Neuronal stem cell (in vitro differentiated cells): ENCODE results near the gene FBXL7.

Source experiments
- DNase-seq: peaks from one replicate; pipeline ENCODE4 v3.0.0-alpha.2; 2013; ENCODE audit warnings: low spot score
- H2AFZ ChIP-seq: one replicate; pipeline ENCODE4 v1.6.1; 2013; ENCODE audit warnings: mild to moderate bottlenecking, low read length, inconsistent platforms
- H2AK5ac ChIP-seq: 2 replicates; pipeline ENCODE4 v1.6.1; 2013; ENCODE audit warnings: low read depth, mild to moderate bottlenecking, inconsistent platforms, low read length, moderate library complexity, mixed read lengths
- H2BK120ac ChIP-seq: 2 replicates; pipeline ENCODE4 v1.6.1; 2013; ENCODE audit warnings: low read depth, mild to moderate bottlenecking, inconsistent platforms, low read length, moderate library complexity, mixed read lengths
- H2BK12ac ChIP-seq: one replicate; pipeline ENCODE4 v1.6.1; 2013; ENCODE audit warnings: low read length, inconsistent platforms
- H2BK15ac ChIP-seq: 2 replicates; pipeline ENCODE4 v1.6.1; 2013; ENCODE audit warnings: mild to moderate bottlenecking, low read length, inconsistent platforms, mixed read lengths
- H2BK5ac ChIP-seq: one replicate; pipeline ENCODE4 v1.6.1; 2013; ENCODE audit warnings: inconsistent platforms, mild to moderate bottlenecking, low read length, moderate library complexity
- H3K14ac ChIP-seq: one replicate; pipeline ENCODE4 v1.6.1; 2013; ENCODE audit warnings: low read length, inconsistent platforms
- H3K18ac ChIP-seq: 2 replicates; pipeline ENCODE4 v1.6.1; 2013; ENCODE audit warnings: low read length, inconsistent platforms
- H3K23ac ChIP-seq: 2 replicates; pipeline ENCODE4 v1.6.1; 2013; ENCODE audit warnings: low read depth, mild to moderate bottlenecking, mixed read lengths, low read length, inconsistent platforms; ENCODE audit not compliant: poor library complexity
- H3K27ac ChIP-seq: replicated peaks from 3 replicates; pipeline ENCODE4 v1.5.1; 2013; ENCODE audit warnings: low read length, inconsistent platforms
- H3K27me3 ChIP-seq, 3 experiments: 2 replicates each; pipeline ENCODE4 v1.6.1; 2013; ENCODE audit warnings: low read length in 3 of 3, mild to moderate bottlenecking in 2 of 3, inconsistent platforms in 1 of 3, low read depth in 1 of 3, mixed read lengths in 1 of 3, moderate library complexity in 1 of 3; ENCODE audit not compliant: control insufficient read depth in 3 of 3, insufficient read depth in 3 of 3
- H3K36me3 ChIP-seq, 2 donors: replicated peaks in 1 of 2; 2 replicates each; pipeline ENCODE4 v1.6.1; 2013; ENCODE audit warnings: low read length in 2 of 2; ENCODE audit not compliant: control insufficient read depth in 2 of 2, insufficient read depth in 2 of 2
- H3K4ac ChIP-seq: 2 replicates; pipeline ENCODE4 v1.6.1; 2013; ENCODE audit warnings: inconsistent platforms, mild to moderate bottlenecking, low read length, moderate library complexity
- H3K4me1 ChIP-seq, 2 donors: 1 replicate in 1 of 2; 2 replicates in 1 of 2; pipeline ENCODE4 v1.6.1; 2013; ENCODE audit warnings: low read length in 2 of 2, low read depth in 1 of 2; ENCODE audit not compliant: control insufficient read depth in 2 of 2, insufficient read depth in 1 of 2
- H3K4me2 ChIP-seq: one replicate; pipeline ENCODE4 v1.6.1; 2013; ENCODE audit warnings: mild to moderate bottlenecking, low read length, inconsistent platforms; ENCODE audit not compliant: insufficient read depth, poor library complexity, severe bottlenecking
- H3K4me3 ChIP-seq, 2 donors: 2 replicates each; pipeline ENCODE4 v1.5.1; 2013; ENCODE audit warnings: low read length in 2 of 2, mild to moderate bottlenecking in 2 of 2, inconsistent platforms in 1 of 2, moderate library complexity in 1 of 2
- H3K79me1 ChIP-seq: one replicate; pipeline ENCODE4 v1.6.1; 2013; ENCODE audit warnings: low read depth, mild to moderate bottlenecking, inconsistent platforms, low read length, moderate library complexity
- H3K9ac ChIP-seq: one replicate; pipeline ENCODE4 v1.6.1; 2013; ENCODE audit warnings: mild to moderate bottlenecking, low read depth, low read length, inconsistent platforms; ENCODE audit not compliant: poor library complexity
- H3K9me3 ChIP-seq, 2 donors: replicated peaks in 1 of 2; 2 replicates each; pipeline versions ENCODE3 to v1.6.1; 2013; ENCODE audit warnings: low read length in 2 of 2, mild to moderate bottlenecking in 2 of 2, inconsistent platforms in 1 of 2, low read depth in 1 of 2, mixed read lengths in 1 of 2, moderate library complexity in 1 of 2; ENCODE audit not compliant: control insufficient read depth in 2 of 2, insufficient read depth in 1 of 2
- H4K8ac ChIP-seq: one replicate; pipeline ENCODE4 v1.6.1; 2013; ENCODE audit warnings: low read depth, mild to moderate bottlenecking, inconsistent platforms, low read length, moderate library complexity
- H4K91ac ChIP-seq: one replicate; pipeline ENCODE4 v1.6.1; 2013; ENCODE audit warnings: low read length, low read depth, mild to moderate bottlenecking, inconsistent platforms; ENCODE audit not compliant: poor library complexity
- WGBS, 2 donors: extraction: QIAGEN DNeasy Blood & Tissue Kit; methylation state at CpG; one replicate each; pipeline ENCODE4 v1.1.7; 2013; ENCODE audit warnings: missing lambda C conversion rate in 2 of 2, mixed read lengths in 1 of 2; ENCODE audit not compliant: insufficient read length in 2 of 2, insufficient replicate concordance in 1 of 2; ENCODE audit errors: extremely low coverage in 2 of 2; 5-methylcytosine and 5-hydroxymethylcytosine counted together

FBXL7 gene

GRCh38 chr5:15521381-15522186 lies 21.6 kb downstream of the FBXL7 start:
- Histone ChIP-seq H2BK120ac (no peak overlapping the region), H3K4me3 (no peak overlapping the region)

GRCh38 chr5:15522187-15522520 lies 22.2 kb downstream of the FBXL7 start:
- no CpG with 5 or more reads among the region's 3 CpGs for WGBS, 2 donors
- no peak overlapping the region for H2AFZ ChIP-seq
- no peak overlapping the region for H2BK120ac ChIP-seq
- H3K27ac ChIP-seq, result no peak overlapping the region
- no peak overlapping the region for H3K18ac ChIP-seq
- H3K4me3 ChIP-seq, result no peak overlapping the region
- no peak overlapping the region for H4K8ac ChIP-seq
- H3K9ac ChIP-seq, result no peak overlapping the region
- H2BK5ac ChIP-seq, result no peak overlapping the region
- no peak overlapping the region for H3K4me2 ChIP-seq
- H3K4me1 ChIP-seq, result peaks cover 2 to 14% of the 10 kb centered on the region in 2 donors
- DNase-seq, result no peak
- H2BK12ac ChIP-seq, result no peak overlapping the region
- no peak overlapping the region for H2AK5ac ChIP-seq
- H3K36me3 ChIP-seq, result peaks cover 3 to 4% of the 10 kb centered on the region in 2 donors
- H3K9me3 ChIP-seq, result peaks cover 0 to 2% of the 10 kb centered on the region in 2 donors
- no peak overlapping the region for H3K23ac ChIP-seq
- H3K14ac ChIP-seq, result no peak overlapping the region
- H2BK15ac ChIP-seq, result no peak overlapping the region
- H3K27me3 ChIP-seq, result no peaks in the 10 kb centered on the region
- no peak overlapping the region for H4K91ac ChIP-seq
- H3K4ac ChIP-seq, result no peak overlapping the region
- peaks cover 4% of the 10 kb centered on the region for H3K79me1 ChIP-seq

More at GRCh38 chr5:15521381-15522186, 21.6 kb downstream of the FBXL7 start:
- H3K23ac ChIP-seq, result no peak overlapping the region
- peaks cover 0 to 2% of the 10 kb centered on the region in 2 donors for H3K9me3 ChIP-seq
- no peak overlapping the region for H2AFZ ChIP-seq
- no peak overlapping the region for H3K4ac ChIP-seq
- no peak overlapping the region for H2AK5ac ChIP-seq
- H4K91ac ChIP-seq, result no peak overlapping the region
- H2BK5ac ChIP-seq, result no peak overlapping the region
- H3K4me2 ChIP-seq, result no peak overlapping the region
- H3K79me1 ChIP-seq, result peaks cover 4% of the 10 kb centered on the region
- no peak overlapping the region for H3K9ac ChIP-seq
- H3K14ac ChIP-seq, result no peak overlapping the region
- H3K4me1 ChIP-seq, result peaks cover 2 to 14% of the 10 kb centered on the region in 2 donors
- no peak overlapping the region for H3K27ac ChIP-seq
- DNase-seq, result no peak
- H3K36me3 ChIP-seq, result peaks cover 3 to 4% of the 10 kb centered on the region in 2 donors
- H2BK12ac ChIP-seq, result no peak overlapping the region
- H2BK15ac ChIP-seq, result no peak overlapping the region
- no peak overlapping the region for H4K8ac ChIP-seq
- H3K27me3 ChIP-seq, result no peaks in the 10 kb centered on the region
- no CpG with 5 or more reads among the region's 8 CpGs for WGBS, 2 donors
- no peak overlapping the region for H3K18ac ChIP-seq

GRCh38 chr5:15524712-15525111 lies 24.7 kb downstream of the FBXL7 start:
- no peak overlapping the region for H2BK5ac ChIP-seq
- H2AFZ ChIP-seq, result no peak overlapping the region
- no peak overlapping the region for H3K4me3 ChIP-seq
- H3K79me1 ChIP-seq, result peaks cover 1% of the 10 kb centered on the region
- peaks cover 2 to 14% of the 10 kb centered on the region in 2 donors for H3K4me1 ChIP-seq
- H2BK12ac ChIP-seq, result no peak overlapping the region
- no peak overlapping the region for H3K27ac ChIP-seq
- H4K91ac ChIP-seq, result no peak overlapping the region
- no peak overlapping the region for H2BK15ac ChIP-seq
- H3K4me2 ChIP-seq, result no peak overlapping the region
- H3K9ac ChIP-seq, result no peak overlapping the region
- no peak overlapping the region for H3K18ac ChIP-seq
- H2AK5ac ChIP-seq, result no peak overlapping the region
- H3K9me3 ChIP-seq, result peaks cover 0 to 2% of the 10 kb centered on the region in 2 donors
- H3K14ac ChIP-seq, result no peak overlapping the region
- peaks cover 3 to 4% of the 10 kb centered on the region in 2 donors for H3K36me3 ChIP-seq
- no peaks in the 10 kb centered on the region for H3K27me3 ChIP-seq
- no peak overlapping the region for H2BK120ac ChIP-seq
- H3K4ac ChIP-seq, result no peak overlapping the region
- WGBS, 2 donors, result no CpG with 5 or more reads among the region's 2 CpGs
- no peak overlapping the region for H3K23ac ChIP-seq
- DNase-seq, result no peak
- H4K8ac ChIP-seq, result no peak overlapping the region

GRCh38 chr5:15525703-15526275 lies 25.8 kb downstream of the FBXL7 start:
- H2BK15ac ChIP-seq, result no peak overlapping the region

More at GRCh38 chr5:15525703-15526275, 25.8 kb downstream of the FBXL7 start:
- no peak overlapping the region for H3K4me2 ChIP-seq
- no peak overlapping the region for H2BK12ac ChIP-seq
- H2BK120ac ChIP-seq, result no peak overlapping the region
- peaks cover 3 to 4% of the 10 kb centered on the region in 2 donors for H3K36me3 ChIP-seq
- H4K91ac ChIP-seq, result no peak overlapping the region
- H3K4me1 ChIP-seq, result peaks cover 2 to 14% of the 10 kb centered on the region in 2 donors
- H3K27me3 ChIP-seq, result no peaks in the 10 kb centered on the region
- H3K27ac ChIP-seq, result no peak overlapping the region
- no peak overlapping the region for H2AFZ ChIP-seq
- H2AK5ac ChIP-seq, result no peak overlapping the region
- H2BK5ac ChIP-seq, result no peak overlapping the region
- H3K4ac ChIP-seq, result no peak overlapping the region
- H3K4me3 ChIP-seq, result no peak overlapping the region
- no peak for DNase-seq
- H3K23ac ChIP-seq, result no peak overlapping the region
- H3K9me3 ChIP-seq, result peaks cover 0 to 2% of the 10 kb centered on the region in 2 donors
- H3K14ac ChIP-seq, result no peak overlapping the region
- no peak overlapping the region for H3K18ac ChIP-seq
- no peak overlapping the region for H4K8ac ChIP-seq
- WGBS, 2 donors, result no CpG with 5 or more reads among the region's 3 CpGs
- H3K79me1 ChIP-seq, result peaks cover 1% of the 10 kb centered on the region
- no peak overlapping the region for H3K9ac ChIP-seq
